ENCODE data around the gene IDE. TPM values are rescaled to one million over a fixed set of nuclear protein-coding genes. Genes with fewer than 3 reads are reported as not detected.

Gene IDE
- total and polyA plus RNA-seq, 2 donors (not counting 1 experiment from before 2014, with no cell fraction given) = 7.7 to 40.9 TPM

GRCh38 chr10:92547676-92548075, 26.2 kb downstream of the IDE start:
- no peak overlapping the region for H3K27ac ChIP-seq (ENCODE audit: low read length in 2 of 2)
- Mint-ChIP-seq H3K4me3 (no peak overlapping the region), H3K9me3 (ENCODE audit: insufficient read depth) (no peaks in the 10 kb centered on the region), H3K27ac (no peak overlapping the region), H3K27me3 (no peaks in the 10 kb centered on the region), H3K4me1 (peaks cover 26% of the 10 kb centered on the region)
- H3K9ac ChIP-seq (ENCODE audit: low read length) = no peak overlapping the region
- peaks cover 5 to 9% of the 10 kb centered on the region in 2 donors for H3K4me1 ChIP-seq (ENCODE audit: control insufficient read depth in 2 of 2, insufficient read depth in 2 of 2, low read length in 2 of 2)
- intact Hi-C loops (cut with micrococcal nuclease) = no loop called here
- 100% methylated on average over 4 of the region's 4 CpGs for WGBS (ENCODE audit: insufficient coverage)
- TF ChIP-seq EZH2 (IDR thresholded peaks at IDR 0.05; ENCODE audit: borderline replicate concordance, insufficient read depth, low read depth, low read length, poor library complexity, severe bottlenecking) = no peak
- no peak for TF ChIP-seq CTCF (IDR thresholded peaks at IDR 0.05)
- no peak overlapping the region for H3K4me2 ChIP-seq (replicated peaks; ENCODE audit: low read depth, low read length, poor library complexity, severe bottlenecking)
- no peaks in the 10 kb centered on the region for H4K20me1 ChIP-seq (ENCODE audit: control insufficient read depth, insufficient read depth, low read length, poor library complexity, severe bottlenecking)
- POLR2A ChIA-PET = no interaction called here
- ATAC-seq (ENCODE audit: low read depth) = no peak
- peaks cover 37% of the 10 kb centered on the region for H3K79me2 ChIP-seq (ENCODE audit: control insufficient read depth, insufficient read depth, low read length)
- no peaks in the 10 kb centered on the region for H3K9me3 ChIP-seq (ENCODE audit: control extremely low read depth in 1 of 3, control insufficient read depth in 2 of 3, insufficient read depth in 1 of 3, low read length in 2 of 3)
- peaks cover 3 to 4% of the 10 kb centered on the region in 2 experiments for H3K36me3 ChIP-seq (replicated peaks in 1 of 2; ENCODE audit: control extremely low read depth in 1 of 2, control insufficient read depth in 1 of 2, extremely low read depth in 1 of 2, insufficient read depth in 2 of 2, low read length in 1 of 2)
- no peaks in the 10 kb centered on the region for H3K27me3 ChIP-seq (replicated peaks in 1 of 4; ENCODE audit: control extremely low read depth in 1 of 4, control insufficient read depth in 3 of 4, insufficient read depth in 4 of 4, low read length in 3 of 4)
- no peak overlapping the region for H2AFZ ChIP-seq (ENCODE audit: insufficient read depth, low read depth, low read length, poor library complexity, severe bottlenecking)
- CTCF ChIA-PET = interaction anchor here (1.0 kb wide), 1 partner anchor 30 kb away, joined by 3 read pairs; no protein-coding TSS in a partner anchor
- H3K4me3 ChIP-seq (ENCODE audit: control extremely low read depth in 1 of 5, extremely low read depth in 1 of 5, insufficient read depth in 1 of 5, low read depth in 2 of 5, low read length in 4 of 5) = no peak overlapping the region
- no peak for DNase-seq

GRCh38 chr10:92545556-92545955, 28.3 kb downstream of the IDE start:
- no peak overlapping the region for H3K4me2 ChIP-seq (replicated peaks; ENCODE audit: low read depth, low read length, poor library complexity, severe bottlenecking)
- no peaks in the 10 kb centered on the region for H3K9me3 ChIP-seq (ENCODE audit: control extremely low read depth in 1 of 3, control insufficient read depth in 2 of 3, insufficient read depth in 1 of 3, low read length in 2 of 3)
- intact Hi-C loops (cut with micrococcal nuclease) = no loop called here
- DNase-seq = no peak
- ChIA-PET CTCF (interaction anchor here (2.4 to 3.0 kb wide), 2 partner anchors 28 to 29 kb away, joined by 8 to 9 read pairs; partner anchors contain the start of gene IDE), POLR2A (no interaction called here)
- H2AFZ ChIP-seq (ENCODE audit: insufficient read depth, low read depth, low read length, poor library complexity, severe bottlenecking) = no peak overlapping the region
- H3K9me3 Mint-ChIP-seq (ENCODE audit: insufficient read depth) = no peaks in the 10 kb centered on the region
- no peak for TF ChIP-seq EZH2 (IDR thresholded peaks at IDR 0.05; ENCODE audit: borderline replicate concordance, insufficient read depth, low read depth, low read length, poor library complexity, severe bottlenecking)
- no peak for TF ChIP-seq CTCF (IDR thresholded peaks at IDR 0.05)
- peaks cover 5 to 9% of the 10 kb centered on the region in 2 donors for H3K4me1 ChIP-seq (ENCODE audit: control insufficient read depth in 2 of 2, insufficient read depth in 2 of 2, low read length in 2 of 2)
- H3K9ac ChIP-seq (ENCODE audit: low read length) = no peak overlapping the region
- peaks cover 3 to 4% of the 10 kb centered on the region in 2 experiments for H3K36me3 ChIP-seq (replicated peaks in 1 of 2; ENCODE audit: control extremely low read depth in 1 of 2, control insufficient read depth in 1 of 2, extremely low read depth in 1 of 2, insufficient read depth in 2 of 2, low read length in 1 of 2)
- H3K79me2 ChIP-seq (ENCODE audit: control insufficient read depth, insufficient read depth, low read length) = peaks cover 41% of the 10 kb centered on the region
- peaks cover 26% of the 10 kb centered on the region for H3K4me1 Mint-ChIP-seq
- H3K4me3 Mint-ChIP-seq = no peak overlapping the region
- no peaks in the 10 kb centered on the region for H3K27me3 ChIP-seq (replicated peaks in 1 of 4; ENCODE audit: control extremely low read depth in 1 of 4, control insufficient read depth in 3 of 4, insufficient read depth in 4 of 4, low read length in 3 of 4)
- no peaks in the 10 kb centered on the region for H4K20me1 ChIP-seq (ENCODE audit: control insufficient read depth, insufficient read depth, low read length, poor library complexity, severe bottlenecking)
- no peak overlapping the region for H3K4me3 ChIP-seq (ENCODE audit: control extremely low read depth in 1 of 5, extremely low read depth in 1 of 5, insufficient read depth in 1 of 5, low read depth in 2 of 5, low read length in 4 of 5)
- H3K27me3 Mint-ChIP-seq = no peaks in the 10 kb centered on the region
- no peak for ATAC-seq (ENCODE audit: low read depth)
- H3K27ac ChIP-seq (ENCODE audit: low read length in 2 of 2) = no peak overlapping the region
- H3K27ac Mint-ChIP-seq = no peak overlapping the region
- no CpG with 5 or more reads among the region's 1 CpG for WGBS (ENCODE audit: insufficient coverage)
